Activated T-cell treated with anti-CD3 and anti-CD28 coated beads, Interleukin-2, amount 50 U/mL, for 24 hours (primary cell): ENCODE results near the gene HS6ST1.
A peak's percentile ranks its signal among the peaks of the same experiment; 100 is the strongest.
"Not testable (repeated sequence)": the region's sequence is repeated elsewhere in the genome, so short reads cannot be mapped to it uniquely, and the experiment has no call there.

Experiments used
- DNase-seq: peaks from one replicate; pipeline ENCODE4 v3.0.0-alpha.2; 2020
- H3K27ac Mint-ChIP-seq: 2 replicates; pipeline ENCODE4 v1.8.0; 2020; ENCODE audit warnings: mild to moderate bottlenecking, mixed read lengths
- H3K27me3 Mint-ChIP-seq: 2 replicates; pipeline ENCODE4 v1.8.0; 2020; ENCODE audit warnings: mixed read lengths
- H3K36me3 Mint-ChIP-seq: 2 replicates; pipeline ENCODE4 v1.8.0; 2020; ENCODE audit warnings: low read depth, mixed read lengths
- H3K4me1 Mint-ChIP-seq: 2 replicates; pipeline ENCODE4 v1.8.0; 2020; ENCODE audit warnings: low read depth, mixed read lengths
- H3K4me3 Mint-ChIP-seq: 2 replicates; pipeline ENCODE4 v1.8.0; 2020; ENCODE audit warnings: mild to moderate bottlenecking, moderate library complexity, mixed read lengths
- H3K9me3 Mint-ChIP-seq: 2 replicates; pipeline ENCODE4 v1.8.0; 2020; ENCODE audit warnings: mixed read lengths

Gene HS6ST1

GRCh38 chr2:128272601-128273468 lies 45.8 kb downstream of the HS6ST1 start:
- Mint-ChIP-seq H3K27ac (no peak overlapping the region), H3K4me1 (peaks cover 3% of the 10 kb centered on the region), H3K27me3 (no peaks in the 10 kb centered on the region), H3K36me3 (peaks cover 36% of the 10 kb centered on the region), H3K9me3 (peaks cover 9% of the 10 kb centered on the region), H3K4me3 (no peak overlapping the region)
- DNase-seq = peak; percentile 16

GRCh38 chr2:128271911-128272600 lies 46.6 kb downstream of the HS6ST1 start:
- Mint-ChIP-seq H3K9me3 (peaks cover 9% of the 10 kb centered on the region), H3K36me3 (peaks cover 37% of the 10 kb centered on the region), H3K27ac (no peak overlapping the region), H3K27me3 (no peaks in the 10 kb centered on the region), H3K4me3 (no peak overlapping the region), H3K4me1 (peaks cover 3% of the 10 kb centered on the region)
- DNase-seq = peak; percentile 22

- Mint-ChIP-seq H3K4me1 (peaks cover 3% of the 10 kb centered on the region), H3K27me3 (no peaks in the 10 kb centered on the region), H3K9me3 (peaks cover 9% of the 10 kb centered on the region), H3K36me3 (peaks cover 35% of the 10 kb centered on the region), H3K4me3 (no peak overlapping the region), H3K27ac (no peak overlapping the region)
- DNase-seq = peak; percentile 12
These were observed 47.1 kb downstream of the HS6ST1 start for GRCh38 chr2:128271597-128271910.

- no peak overlapping the region for H3K4me3 Mint-ChIP-seq
These were observed 47.7 kb downstream of the HS6ST1 start for GRCh38 chr2:128270672-128271596.

GRCh38 chr2:128269990-128270671 lies 48.5 kb downstream of the HS6ST1 start:
- DNase-seq = peak; percentile 20
- Mint-ChIP-seq H3K36me3 (peaks cover 22% of the 10 kb centered on the region), H3K4me1 (peaks cover 3% of the 10 kb centered on the region), H3K27ac (no peak overlapping the region), H3K27me3 (no peaks in the 10 kb centered on the region), H3K9me3 (peaks cover 9% of the 10 kb centered on the region), H3K4me3 (no peak overlapping the region)

More at GRCh38 chr2:128270672-128271596, 47.7 kb downstream of the HS6ST1 start:
- peak; percentile 20 for DNase-seq
- H3K4me1 Mint-ChIP-seq = peaks cover 3% of the 10 kb centered on the region
- no peak overlapping the region for H3K27ac Mint-ChIP-seq
- peaks cover 30% of the 10 kb centered on the region for H3K36me3 Mint-ChIP-seq
- no peaks in the 10 kb centered on the region for H3K27me3 Mint-ChIP-seq
- H3K9me3 Mint-ChIP-seq = peaks cover 9% of the 10 kb centered on the region

- H3K4me1 Mint-ChIP-seq = peaks cover 3% of the 10 kb centered on the region
- no peak overlapping the region for H3K27ac Mint-ChIP-seq
- H3K9me3 Mint-ChIP-seq = peaks cover 5% of the 10 kb centered on the region
- DNase-seq = no peak
- no peak overlapping the region for H3K4me3 Mint-ChIP-seq
- H3K36me3 Mint-ChIP-seq = peaks cover 15% of the 10 kb centered on the region
- no peaks in the 10 kb centered on the region for H3K27me3 Mint-ChIP-seq
These were observed 49.3 kb downstream of the HS6ST1 start for GRCh38 chr2:128269063-128269989.

- H3K36me3 Mint-ChIP-seq, DNase-seq, H3K27ac Mint-ChIP-seq, H3K27me3 Mint-ChIP-seq, H3K4me3 Mint-ChIP-seq, H3K9me3 Mint-ChIP-seq, H3K4me1 Mint-ChIP-seq: not testable (repeated sequence)
These were observed 50.1 kb downstream of the HS6ST1 start for GRCh38 chr2:128268611-128269010.

GRCh38 chr2:128268145-128268544 lies 50.5 kb downstream of the HS6ST1 start:
- H3K27ac Mint-ChIP-seq, DNase-seq, H3K36me3 Mint-ChIP-seq, H3K4me3 Mint-ChIP-seq, H3K27me3 Mint-ChIP-seq, H3K4me1 Mint-ChIP-seq, H3K9me3 Mint-ChIP-seq: not testable (repeated sequence)

GRCh38 chr2:128267649-128268048 lies 51.0 kb downstream of the HS6ST1 start:
- not testable (repeated sequence) for H3K27ac Mint-ChIP-seq, DNase-seq, H3K4me1 Mint-ChIP-seq, H3K36me3 Mint-ChIP-seq, H3K4me3 Mint-ChIP-seq, H3K27me3 Mint-ChIP-seq, H3K9me3 Mint-ChIP-seq

- H3K27me3 Mint-ChIP-seq = not testable (repeated sequence)
These were observed 51.5 kb downstream of the HS6ST1 start for GRCh38 chr2:128267197-128267596.

GRCh38 chr2:128266463-128266862 lies 52.2 kb downstream of the HS6ST1 start:
- H3K27me3 Mint-ChIP-seq, H3K27ac Mint-ChIP-seq, H3K4me1 Mint-ChIP-seq, H3K4me3 Mint-ChIP-seq, H3K36me3 Mint-ChIP-seq, DNase-seq, H3K9me3 Mint-ChIP-seq: not testable (repeated sequence)

More at GRCh38 chr2:128267197-128267596, 51.5 kb downstream of the HS6ST1 start:
- H3K36me3 Mint-ChIP-seq, H3K4me1 Mint-ChIP-seq, H3K9me3 Mint-ChIP-seq, H3K4me3 Mint-ChIP-seq, H3K27ac Mint-ChIP-seq, DNase-seq: not testable (repeated sequence)

GRCh38 chr2:128265608-128265993 lies 53.1 kb downstream of the HS6ST1 start:
- not testable (repeated sequence) for H3K27ac Mint-ChIP-seq, H3K4me1 Mint-ChIP-seq, H3K36me3 Mint-ChIP-seq, H3K4me3 Mint-ChIP-seq, H3K27me3 Mint-ChIP-seq, DNase-seq, H3K9me3 Mint-ChIP-seq

- no peak overlapping the region for H3K4me3 Mint-ChIP-seq
- DNase-seq = no peak
- no peak overlapping the region for H3K27ac Mint-ChIP-seq
- H3K27me3 Mint-ChIP-seq = no peaks in the 10 kb centered on the region
- no peaks in the 10 kb centered on the region for H3K4me1 Mint-ChIP-seq
- H3K9me3 Mint-ChIP-seq = no peaks in the 10 kb centered on the region
- peaks cover 6% of the 10 kb centered on the region for H3K36me3 Mint-ChIP-seq
These were observed 53.6 kb downstream of the HS6ST1 start for GRCh38 chr2:128264881-128265607.
